Measurements from ENCODE around the gene KCNMB2. TPM values are rescaled to one million over a fixed set of nuclear protein-coding genes. Genes with fewer than 3 reads are reported as not detected.
"Not testable (repeated sequence)": the region's sequence is repeated elsewhere in the genome, so short reads cannot be mapped to it uniquely, and the experiment has no call there.

Gene KCNMB2
- total RNA-seq, 1 experiment from 2014 or later: not detected

DNA sequence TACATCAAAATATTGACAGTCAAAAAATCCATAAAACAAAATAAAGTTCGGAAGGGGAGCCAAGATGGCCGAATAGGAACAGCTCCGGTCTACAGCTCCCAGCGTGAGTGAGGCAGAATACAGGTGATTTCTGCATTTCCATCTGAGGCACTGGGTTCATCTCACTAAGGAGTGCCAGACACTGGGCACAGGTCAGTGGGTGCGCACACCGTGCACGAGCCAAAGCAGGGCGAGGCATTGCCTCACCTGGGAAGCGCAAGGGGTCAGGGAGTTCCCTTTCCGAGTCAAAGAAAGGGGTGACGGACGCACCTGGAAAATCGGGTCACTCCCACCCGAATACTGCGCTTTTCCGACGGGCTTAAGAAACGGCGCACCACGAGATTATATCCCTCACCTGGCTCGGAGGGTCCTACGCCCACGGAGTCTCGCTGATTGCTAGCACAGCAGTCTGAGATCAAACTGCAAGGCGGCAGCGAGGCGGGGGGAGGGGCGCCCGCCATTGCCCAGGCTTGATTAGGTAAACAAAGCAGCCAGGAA is 323.7 kb downstream of the KCNMB2 start:
- not testable (repeated sequence) for DNase-seq (ENCODE audit: low read depth)

DNA sequence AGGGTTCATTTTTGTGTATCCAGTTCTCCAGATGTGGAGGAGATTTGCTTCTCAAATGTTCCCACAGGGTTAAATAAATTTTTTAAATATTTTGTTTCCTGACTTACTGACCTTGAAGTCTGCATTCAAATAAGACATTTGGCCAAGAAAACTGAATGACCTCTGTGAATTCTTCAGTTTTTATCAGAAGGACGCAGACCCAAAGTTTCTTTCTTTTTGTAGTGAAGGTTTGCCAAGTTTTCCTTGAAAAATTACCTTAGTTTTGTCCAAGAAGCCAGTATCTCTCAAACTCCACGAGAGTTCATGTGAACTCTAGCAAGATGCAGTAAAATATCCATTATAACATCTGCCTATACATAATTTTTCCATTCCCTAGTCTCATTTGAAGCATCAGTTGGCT is 332.4 kb downstream of the KCNMB2 start:
- no peak for DNase-seq (ENCODE audit: low read depth)

DNA sequence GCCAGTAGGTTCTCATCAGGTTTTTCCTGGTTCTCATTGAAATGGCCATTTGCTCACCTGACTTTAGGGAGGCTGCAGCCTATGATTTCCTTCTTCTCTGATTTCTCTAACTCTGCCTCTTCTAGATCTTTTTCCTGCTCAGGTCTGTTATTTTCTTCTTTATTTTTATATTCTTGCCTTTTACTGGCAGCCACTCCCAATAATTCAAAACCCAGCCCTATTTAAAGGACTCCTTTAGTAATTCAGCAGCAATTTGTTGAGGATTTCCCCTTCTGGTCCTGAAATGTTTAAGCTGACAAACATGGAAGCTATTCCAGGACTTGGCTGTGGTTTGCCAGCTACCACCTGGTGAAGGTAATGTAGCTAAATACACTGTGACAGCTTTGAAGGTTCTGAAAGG is 333.8 kb downstream of the KCNMB2 start:
- no peak for DNase-seq (ENCODE audit: low read depth)

GRCh38 chr3:178875157-178875556 is 338.9 kb downstream of the KCNMB2 start:
- no peak for DNase-seq (ENCODE audit: low read depth)

DNA sequence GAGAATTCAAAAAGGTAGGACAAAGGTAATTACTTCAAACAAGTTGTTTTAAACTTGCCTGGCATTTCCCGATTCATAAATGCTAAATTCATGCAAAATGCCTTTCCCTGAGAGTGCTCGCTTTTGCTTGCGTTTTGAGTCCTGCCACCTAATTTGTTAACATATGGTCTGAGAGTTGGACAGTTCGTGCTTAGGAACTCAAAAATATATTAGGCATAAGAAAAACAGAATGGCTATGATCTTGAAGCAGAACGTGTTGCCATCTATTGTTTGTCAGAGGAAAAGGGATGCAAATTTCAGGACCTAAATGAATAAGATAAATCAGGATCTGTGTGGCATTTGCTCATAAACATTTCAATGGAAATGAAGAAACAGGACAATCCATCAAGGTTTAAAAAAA is 339.6 kb downstream of the KCNMB2 start:
- DNase-seq (ENCODE audit: low read depth): no peak

- DNase-seq (ENCODE audit: low read depth): no peak
These were observed 344.0 kb downstream of the KCNMB2 start for GRCh38 chr3:178880274-178880673.

Data from LHCN-M2 (cell line).